Transverse colon (tissue), 4 donors: Measurements from ENCODE around the gene PRTN3. TPM values are rescaled to one million over a fixed set of nuclear protein-coding genes. Genes with fewer than 3 reads are reported as not detected.
"Not testable (repeated sequence)": the region's sequence is repeated elsewhere in the genome, so short reads cannot be mapped to it uniquely, and the experiment has no call there.

ENCODE experiments used
- DNase-seq: peaks from one replicate; pipeline ENCODE4 v3.0.0-alpha.2; 2019
- H3K27ac ChIP-seq, 4 donors: fragments of 200-600 bp; sonication (generic); 2 replicates each; pipeline ENCODE4 v1.5.1; 2016 to 2018; ENCODE audit warnings: inconsistent platforms in 4 of 4
- H3K27me3 ChIP-seq: fragments of 200-600 bp; sonication (generic); 2 replicates; pipeline ENCODE4 v1.5.1; 2017; ENCODE audit warnings: inconsistent platforms
- H3K36me3 ChIP-seq, 4 donors: fragments of 200-600 bp; sonication (generic); 2 replicates each; pipeline ENCODE4 v1.5.1; 2017 to 2019; ENCODE audit warnings: inconsistent platforms in 4 of 4
- H3K4me1 ChIP-seq, 4 donors: fragments of 200-600 bp; sonication (generic); 2 replicates each; pipeline ENCODE4 v1.5.1; 2017 to 2020; ENCODE audit warnings: inconsistent platforms in 4 of 4
- H3K4me3 ChIP-seq, 4 donors: fragments of 200-600 bp; sonication (generic); 1 replicate in 1 of 4; 2 replicates in 3 of 4; pipeline versions ENCODE4 v1.5.1 to v1.6.1; 2017 to 2019; ENCODE audit warnings: inconsistent platforms in 4 of 4
- H3K9me3 ChIP-seq, 2 donors: fragments of 200-600 bp; sonication (generic); 2 replicates each; pipeline ENCODE4 v1.5.1; 2017 to 2019; ENCODE audit warnings: inconsistent platforms in 2 of 2
- CTCF ChIP-seq, 5 experiments: fragments of 200-600 bp in 3 of 5; fragments of 450-650 bp in 2 of 5; sonication (generic) in 3 of 5; IDR thresholded peaks; 1 replicate in 2 of 5; 2 replicates in 3 of 5; pipeline ENCODE4 v1.5.1; 2016 to 2017; ENCODE audit warnings: antibody characterized with exemption in 5 of 5, inconsistent platforms in 3 of 5, mild to moderate bottlenecking in 2 of 5, moderate library complexity in 1 of 5
- EP300 ChIP-seq: sonication (generic); formaldehyde crosslinking; IDR thresholded peaks from one replicate; pipeline ENCODE4 v1.6.1; 2017; ENCODE audit warnings: antibody characterized with exemption, low read depth
- POLR2A ChIP-seq: fragments of 450-650 bp; IDR thresholded peaks from one replicate; pipeline ENCODE4 v1.6.1; 2016; ENCODE audit warnings: antibody characterized with exemption, mild to moderate bottlenecking, moderate library complexity
- POLR2AphosphoS5 ChIP-seq, 3 donors: sonication (generic); formaldehyde crosslinking; IDR thresholded peaks; one replicate each; pipeline ENCODE4 v1.6.1; 2016; ENCODE audit warnings: antibody characterized with exemption in 3 of 3
- WGBS, 2 donors: methylation state at CpG; one replicate each; pipeline ENCODE4 v1.1.5; 2018; ENCODE audit warnings: low coverage in 1 of 2; 5-methylcytosine and 5-hydroxymethylcytosine counted together
- in situ Hi-C, 4 donors: fragments of 200-750 bp; cut with MboI; loops; one replicate each; pipeline versions ENCODE4 v1.15.0 to v1.15.1; 2017; ENCODE audit warnings: low sequenced_read_pairs in 3 of 4, low pct_ligation_motif_present in 1 of 4, low pct_unique_long_range_greater_than_20kb in 1 of 4
- intact Hi-C: fragments of 100-400 bp; cut with DNase I; formaldehyde crosslinking; loops from one replicate; pipeline ENCODE4 v1.15.1; 2023; ENCODE audit warnings: low total_unique reads
- total RNA-seq, 4 donors: library from RNA; depleted of rRNA; stranded (reverse); fragments of >200 nt; gene quantifications; one replicate each; pipeline ENCODE4 v1.1.0, GENCODE V29; 2016

The PRTN3 gene
- total RNA-seq, 4 donors from 2014 or later, result not detected

DNA sequence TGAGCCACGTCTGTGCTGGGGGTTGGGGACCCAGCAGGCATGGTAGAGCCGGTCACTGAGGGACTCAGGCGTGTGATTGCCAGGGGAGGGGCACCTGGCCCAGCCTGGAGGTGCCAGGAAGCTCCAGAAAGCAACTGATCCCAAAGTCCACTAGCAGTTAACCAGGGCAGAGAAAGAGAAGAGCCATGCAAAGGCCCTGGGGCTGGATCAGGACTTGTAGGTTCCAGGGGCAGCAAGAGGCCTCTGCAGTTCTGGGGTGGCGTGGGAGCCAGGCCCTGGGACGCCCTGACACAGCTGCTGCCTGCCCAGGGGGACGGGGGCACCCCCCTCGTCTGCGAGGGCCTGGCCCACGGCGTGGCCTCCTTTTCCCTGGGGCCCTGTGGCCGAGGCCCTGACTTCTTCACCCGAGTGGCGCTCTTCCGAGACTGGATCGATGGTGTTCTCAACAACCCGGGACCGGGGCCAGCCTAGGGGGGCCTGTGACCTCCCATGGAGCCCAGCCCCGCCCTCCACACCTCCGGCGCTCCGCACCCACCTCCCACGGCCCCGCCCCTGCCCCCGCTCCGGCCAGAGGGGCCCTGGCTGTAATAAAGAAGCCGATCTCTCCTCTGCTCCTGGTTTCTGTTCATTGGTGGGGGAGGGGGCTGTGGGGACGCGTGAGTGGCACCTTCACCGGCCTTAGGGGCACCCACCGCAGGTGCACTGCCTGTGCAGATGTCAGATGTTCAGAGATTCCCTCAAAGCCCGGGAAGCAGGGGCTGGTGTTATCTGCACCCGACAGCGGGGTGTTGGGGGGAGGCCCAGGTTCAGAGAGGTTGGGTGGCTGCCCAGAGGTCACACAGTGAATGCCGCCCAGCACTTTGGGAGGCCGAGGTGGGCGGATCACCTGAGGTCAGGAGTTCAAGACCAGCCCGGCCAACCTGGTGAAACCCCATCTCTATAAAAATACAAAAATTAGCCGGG, 9.1 kb upstream of the PRTN3 start:
- in situ Hi-C loops (no loop called here), intact Hi-C loops (no loop called here)
- Histone ChIP-seq H3K36me3 (no peaks in the 10 kb centered on the region), H3K9me3 (no peaks in the 10 kb centered on the region), H3K4me3 (no peak overlapping the region), H3K27me3 (peaks cover 73% of the 10 kb centered on the region), H3K4me1 (peaks cover 0 to 3% (median 0%) of the 10 kb centered on the region in 4 donors), H3K27ac (no peak overlapping the region)
- no peak for DNase-seq
- 43% methylated on average over 38 of the region's 38 CpGs; no CpG with 5 or more reads in 1 of the 2 donors for WGBS, 2 donors
- TF ChIP-seq POLR2AphosphoS5 (IDR thresholded peaks at IDR 0.05) (no peak), CTCF (IDR thresholded peaks at IDR 0.05) (no peak)

DNA sequence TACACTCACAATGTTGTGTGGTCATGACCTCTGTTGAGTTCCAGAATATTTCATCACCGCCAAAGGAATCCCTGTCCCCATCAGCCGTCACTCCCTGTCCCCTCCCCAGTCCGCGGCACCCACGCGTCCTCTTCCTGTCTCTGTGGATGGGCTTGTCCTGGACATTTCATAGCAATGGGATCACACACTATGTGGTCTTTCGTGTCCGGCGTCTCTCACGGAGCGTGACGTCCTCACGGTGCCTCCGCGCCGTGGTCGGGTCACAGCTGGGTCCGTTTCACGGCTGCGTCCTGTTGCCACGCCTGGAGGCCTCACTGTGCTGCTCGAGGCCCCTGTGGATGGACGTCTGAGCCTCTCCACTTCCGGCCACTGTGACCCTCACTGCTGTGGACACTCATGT, 6.6 kb upstream of the PRTN3 start:
- DNase-seq, result no peak
- no peak overlapping the region for H3K4me3 ChIP-seq
- H3K27ac ChIP-seq, result no peak overlapping the region
- H3K4me1 ChIP-seq, result no peaks in the 10 kb centered on the region
- H3K9me3 ChIP-seq, result no peaks in the 10 kb centered on the region
- in situ Hi-C loops, result no loop called here
- H3K27me3 ChIP-seq, result peaks cover 89% of the 10 kb centered on the region
- intact Hi-C loops, result no loop called here
- 67 to 69% methylated on average over 9 to 24 of the region's 24 CpGs for WGBS, 2 donors
- TF ChIP-seq EP300, result no peak
- no peak for TF ChIP-seq POLR2AphosphoS5 (IDR thresholded peaks at IDR 0.05)
- no peak for TF ChIP-seq POLR2A
- no peak for TF ChIP-seq CTCF (IDR thresholded peaks at IDR 0.05)
- no peaks in the 10 kb centered on the region for H3K36me3 ChIP-seq

DNA sequence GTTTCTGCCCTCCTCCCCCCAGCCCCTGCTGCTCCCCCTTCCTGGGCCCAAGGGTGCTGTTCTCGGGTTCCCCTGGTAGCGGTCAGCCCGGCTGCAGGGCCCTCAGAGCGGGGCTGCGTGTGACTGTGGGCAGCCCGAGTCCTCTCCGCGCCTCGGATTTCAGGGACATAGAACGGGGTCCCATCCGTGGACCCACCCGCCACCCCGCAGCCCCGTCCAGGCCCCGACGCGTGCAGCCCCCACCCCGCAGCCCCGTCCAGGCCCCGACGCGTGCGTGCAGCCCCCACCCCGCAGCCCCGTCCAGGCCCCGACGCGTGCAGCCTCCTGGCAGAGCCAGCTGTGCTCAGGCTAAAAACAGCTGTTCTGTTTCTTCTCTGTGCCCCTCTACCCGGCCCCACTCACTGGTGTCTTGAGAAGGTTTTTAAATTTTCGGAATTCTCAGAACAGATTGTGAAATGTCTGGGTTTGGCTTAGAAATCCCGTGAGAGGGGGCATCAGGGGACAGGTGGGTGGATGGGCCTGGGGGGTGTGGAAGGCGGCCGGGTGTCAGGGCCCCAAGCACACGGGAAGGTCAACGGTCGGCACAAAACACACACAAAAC, 5.5 kb upstream of the PRTN3 start:
- Histone ChIP-seq H3K27ac (no peak overlapping the region), H3K4me3 (no peak overlapping the region), H3K36me3 (no peaks in the 10 kb centered on the region), H3K9me3 (no peaks in the 10 kb centered on the region), H3K27me3 (peaks cover 90% of the 10 kb centered on the region), H3K4me1 (no peaks in the 10 kb centered on the region)
- in situ Hi-C loops (no loop called here), intact Hi-C loops (no loop called here)
- no peak for DNase-seq
- WGBS, 2 donors, result 39 to 70% methylated on average over 12 to 25 of the region's 36 CpGs
- TF ChIP-seq POLR2A, result no peak
- TF ChIP-seq CTCF (IDR thresholded peaks at IDR 0.05), result no peak
- no peak for TF ChIP-seq EP300
- TF ChIP-seq POLR2AphosphoS5 (IDR thresholded peaks at IDR 0.05), result no peak

- intact Hi-C loops, result loop anchor here (10.0 kb wide), 1 partner anchor 68 kb away; no protein-coding TSS in a partner anchor
- DNase-seq, H3K9me3 ChIP-seq, H3K36me3 ChIP-seq, in situ Hi-C loops, H3K4me3 ChIP-seq, H3K27ac ChIP-seq: not testable (repeated sequence)
- WGBS, 2 donors, result 68% methylated on average over 7 of the region's 7 CpGs; no CpG with 5 or more reads in 1 of the 2 donors
- peaks cover 92% of the 10 kb centered on the region for H3K27me3 ChIP-seq
- peaks cover 6 to 16% (median 11%) of the 10 kb centered on the region in 4 donors for H3K4me1 ChIP-seq
Observed at GRCh38 chr19:842802-843179, 2.0 kb downstream of the PRTN3 start.
